ENCODE data around the gene SRCIN1.
A peak's percentile ranks its signal among the peaks of the same experiment; 100 is the strongest.

Gene SRCIN1

DNA sequence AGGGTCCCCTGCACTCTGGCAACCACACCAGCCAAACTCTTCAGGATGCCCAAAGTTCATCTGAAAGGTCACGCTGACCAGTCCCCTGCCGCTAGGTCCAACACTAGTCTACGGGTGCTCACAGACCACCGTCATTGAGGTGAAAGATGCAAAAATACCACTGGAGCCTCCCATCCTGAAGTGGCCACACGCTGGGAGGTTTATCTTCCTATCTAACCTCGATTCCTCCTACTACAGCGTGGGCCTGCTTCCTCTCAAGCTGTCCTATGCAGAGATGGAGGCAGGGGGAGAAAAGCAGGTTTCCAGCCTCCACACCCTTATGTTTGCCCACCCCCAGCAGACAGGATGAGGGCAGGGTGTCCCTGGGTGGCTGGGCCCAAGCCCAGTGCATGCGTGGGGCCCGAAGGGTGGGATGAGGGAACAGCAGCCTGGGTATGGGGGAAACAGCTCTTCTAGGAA lies 6.3 kb downstream of the SRCIN1 start:
- DNase-seq, result no peak

DNA sequence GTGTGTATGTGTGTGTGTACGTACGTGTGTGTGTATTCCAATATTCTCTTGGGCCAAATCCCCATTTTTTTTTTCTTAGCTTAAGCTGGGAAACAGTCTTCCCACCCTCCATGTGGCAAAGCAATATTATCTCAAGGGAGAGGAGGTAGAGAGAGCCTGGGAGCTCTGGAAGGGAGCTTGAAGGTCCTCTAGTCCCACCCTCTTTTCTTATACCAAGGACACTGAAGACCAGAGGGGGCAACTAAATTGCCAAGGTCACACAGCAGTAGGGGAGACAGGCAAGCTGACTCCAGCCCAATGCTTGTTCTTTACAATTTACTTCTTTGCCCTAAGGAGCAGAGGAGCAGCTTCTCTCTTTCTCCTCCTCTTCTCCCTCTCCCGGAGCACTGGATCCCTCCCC lies 6.8 kb downstream of the SRCIN1 start:
- no peak for DNase-seq

DNA sequence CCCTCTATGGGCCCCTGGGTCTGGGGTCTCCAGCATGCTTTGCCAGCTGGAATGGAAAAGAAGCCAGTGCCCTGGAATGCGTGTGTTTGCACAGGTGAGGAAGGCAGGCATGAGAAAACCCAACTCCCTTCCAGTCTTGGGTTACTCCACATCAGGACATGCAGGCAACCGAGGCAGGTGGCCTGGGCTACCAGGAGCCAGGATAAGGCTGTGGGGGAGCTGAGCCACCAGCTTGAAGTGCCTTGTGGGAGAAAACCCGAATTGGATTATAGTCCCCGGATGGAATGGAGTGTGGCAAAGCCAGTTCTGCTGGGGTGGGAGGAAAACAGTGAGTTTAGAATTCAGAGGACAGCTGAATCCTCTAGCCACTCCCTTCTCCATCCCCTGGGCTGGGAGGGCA lies 7.2 kb downstream of the SRCIN1 start:
- no peak for DNase-seq

DNA sequence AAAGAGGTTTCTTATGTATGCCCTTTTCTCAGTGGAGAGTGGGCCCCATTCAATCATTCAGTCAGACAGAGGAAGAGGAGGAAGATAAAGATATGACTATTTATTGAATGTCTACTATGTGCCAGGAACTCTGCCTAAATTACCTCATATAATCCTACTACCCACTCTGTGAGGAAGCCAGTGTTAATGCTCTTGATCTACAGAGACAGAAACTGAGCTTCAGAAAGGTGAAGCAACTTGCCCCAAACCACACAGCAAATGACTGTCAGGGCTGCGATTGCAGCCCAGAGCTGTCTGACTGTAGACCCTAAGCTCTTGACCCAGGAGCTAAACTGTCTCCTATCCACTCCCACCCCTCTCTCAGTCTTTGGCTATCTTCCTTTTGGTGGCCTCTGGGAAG lies 8.4 kb downstream of the SRCIN1 start:
- DNase-seq, result no peak

DNA sequence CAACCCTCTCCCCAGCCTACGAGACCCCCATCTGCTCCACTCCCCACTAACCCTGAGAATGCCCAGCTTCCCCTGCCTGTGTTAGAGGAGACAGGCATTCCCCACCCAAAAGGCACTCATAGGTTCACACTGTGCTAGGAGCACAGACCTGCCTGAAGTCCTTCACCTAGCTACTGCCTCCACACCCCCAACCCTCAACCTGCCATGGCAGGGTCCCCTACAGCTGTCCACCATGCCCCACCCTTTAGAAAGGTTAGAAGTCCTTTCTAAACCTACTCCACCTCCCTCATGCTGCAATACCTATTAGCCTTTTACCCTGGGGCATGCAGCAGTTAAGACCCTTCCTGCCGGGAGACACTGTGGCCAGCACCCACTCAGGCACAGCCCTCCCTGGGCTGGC lies 9.1 kb downstream of the SRCIN1 start:
- no peak for DNase-seq

DNA sequence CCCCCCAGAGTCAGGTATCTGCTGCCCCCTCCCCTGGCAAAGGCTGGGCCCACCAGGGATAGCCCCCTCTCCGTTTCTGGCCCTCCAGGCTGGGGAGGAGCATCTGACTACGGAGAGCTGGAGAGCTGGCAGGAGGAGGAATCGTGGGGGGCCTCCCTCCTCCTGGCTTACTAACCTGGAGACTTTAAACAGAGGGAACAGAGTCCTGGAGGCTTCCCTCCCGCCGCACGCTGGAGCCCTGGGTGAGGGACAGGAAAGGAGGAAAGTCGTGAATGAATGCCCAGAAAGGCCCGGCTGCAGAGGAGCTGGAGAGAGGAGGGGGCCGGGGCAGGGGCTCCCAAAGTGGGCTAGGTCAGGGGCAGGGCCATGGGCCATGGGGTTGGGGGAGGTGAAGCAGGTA lies 9.9 kb downstream of the SRCIN1 start:
- no peak for DNase-seq

DNA sequence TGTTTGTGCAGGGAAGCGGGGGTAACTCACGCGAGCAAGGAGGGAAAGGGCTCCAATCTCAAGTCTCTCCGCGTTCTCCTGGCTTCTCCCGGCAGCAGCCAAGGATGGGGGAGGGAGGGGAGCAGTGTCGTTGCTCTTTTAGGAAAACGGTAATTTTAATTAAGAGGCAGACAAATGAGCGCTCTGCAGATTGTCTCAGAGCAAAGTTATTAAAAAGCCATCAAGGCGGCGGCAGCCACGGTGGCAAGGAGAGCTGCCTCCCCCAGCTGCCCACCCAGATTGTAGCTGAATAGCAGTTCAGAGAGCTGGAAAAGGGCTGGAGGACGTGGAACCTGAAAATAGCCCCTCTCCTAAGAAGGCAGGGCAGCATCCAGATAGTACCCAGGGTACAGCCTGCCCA lies 11.6 kb downstream of the SRCIN1 start:
- DNase-seq, result no peak

DNA sequence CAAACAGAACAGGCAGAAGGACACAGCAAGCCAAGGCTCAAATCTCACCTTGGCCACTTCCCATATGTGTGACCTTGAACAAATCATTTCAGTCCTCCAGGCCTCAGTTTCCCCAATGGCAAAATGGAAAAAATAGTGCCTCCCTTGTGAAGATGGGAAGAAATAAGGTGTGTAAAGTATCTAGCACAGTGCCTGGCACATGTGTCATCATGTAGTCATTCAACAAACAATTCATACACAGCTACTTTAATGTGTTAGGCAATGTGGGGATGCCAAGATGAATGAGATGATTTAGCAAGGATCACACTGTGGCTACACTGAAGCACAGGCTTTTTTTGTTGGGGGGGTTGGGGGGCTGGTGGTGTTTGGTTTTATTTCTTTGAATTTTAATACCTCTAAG lies 13.3 kb downstream of the SRCIN1 start:
- DNase-seq, result no peak

DNA sequence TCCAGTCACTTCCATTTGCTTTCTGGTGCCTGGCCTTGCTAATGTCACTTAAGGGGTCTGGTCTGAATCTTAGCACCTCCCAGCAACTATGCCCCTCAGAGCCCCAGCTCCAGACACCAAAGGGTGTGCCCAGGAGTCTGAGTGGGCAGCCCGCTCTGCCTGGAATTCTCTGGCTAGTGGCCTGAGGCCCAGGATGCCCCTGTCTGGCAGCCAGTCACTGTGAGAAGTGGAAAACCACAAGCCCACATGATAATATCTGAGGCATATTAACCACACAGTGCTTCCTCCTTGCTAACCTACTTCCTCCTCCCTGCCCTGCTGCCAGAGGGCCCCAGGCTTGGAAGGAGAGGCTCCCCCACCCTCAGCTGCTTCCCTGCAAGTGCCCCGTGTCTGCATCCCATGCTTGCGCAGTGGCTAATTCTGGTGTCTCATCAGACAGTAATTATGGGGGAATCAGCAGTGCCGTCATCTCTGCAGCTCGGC lies 14.0 kb downstream of the SRCIN1 start:
- DNase-seq, result no peak

DNA sequence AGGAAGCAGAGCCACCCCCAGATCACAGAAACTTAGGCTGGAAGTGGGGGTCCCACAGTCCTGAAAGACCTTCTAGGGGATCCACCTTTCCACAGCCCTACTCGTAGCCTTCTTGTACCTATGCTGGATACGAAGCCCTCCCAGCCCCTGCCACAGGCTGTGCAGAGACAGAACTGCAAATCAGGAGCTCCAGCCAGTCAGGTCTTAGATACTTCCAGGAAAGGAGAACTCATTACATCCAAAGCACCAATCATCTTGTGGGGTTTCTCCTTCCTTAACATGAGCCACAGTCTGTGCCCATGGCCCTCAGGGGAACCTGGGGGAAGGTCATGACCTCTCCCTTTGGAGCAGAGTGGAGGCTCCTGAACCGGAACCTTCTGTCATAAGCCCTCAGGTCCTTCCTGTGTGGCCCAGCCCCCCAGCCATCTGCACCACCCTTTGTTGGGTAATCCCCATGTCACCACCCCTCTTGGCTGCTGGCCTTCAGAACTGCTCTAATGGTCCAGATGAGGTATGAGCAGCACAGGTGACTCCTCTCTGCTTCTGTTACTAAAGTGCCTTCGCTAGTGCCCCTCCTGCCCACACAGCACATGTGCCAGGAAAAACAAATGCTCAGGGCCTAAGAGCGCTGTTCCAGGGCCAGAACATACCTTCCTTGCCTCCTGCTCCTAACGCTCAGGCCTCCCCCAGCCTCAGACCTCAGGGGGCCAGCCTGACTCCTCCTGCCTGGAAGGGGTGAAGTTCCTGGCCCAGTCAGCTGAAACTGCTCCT lies 14.6 kb downstream of the SRCIN1 start:
- no peak for DNase-seq

DNA sequence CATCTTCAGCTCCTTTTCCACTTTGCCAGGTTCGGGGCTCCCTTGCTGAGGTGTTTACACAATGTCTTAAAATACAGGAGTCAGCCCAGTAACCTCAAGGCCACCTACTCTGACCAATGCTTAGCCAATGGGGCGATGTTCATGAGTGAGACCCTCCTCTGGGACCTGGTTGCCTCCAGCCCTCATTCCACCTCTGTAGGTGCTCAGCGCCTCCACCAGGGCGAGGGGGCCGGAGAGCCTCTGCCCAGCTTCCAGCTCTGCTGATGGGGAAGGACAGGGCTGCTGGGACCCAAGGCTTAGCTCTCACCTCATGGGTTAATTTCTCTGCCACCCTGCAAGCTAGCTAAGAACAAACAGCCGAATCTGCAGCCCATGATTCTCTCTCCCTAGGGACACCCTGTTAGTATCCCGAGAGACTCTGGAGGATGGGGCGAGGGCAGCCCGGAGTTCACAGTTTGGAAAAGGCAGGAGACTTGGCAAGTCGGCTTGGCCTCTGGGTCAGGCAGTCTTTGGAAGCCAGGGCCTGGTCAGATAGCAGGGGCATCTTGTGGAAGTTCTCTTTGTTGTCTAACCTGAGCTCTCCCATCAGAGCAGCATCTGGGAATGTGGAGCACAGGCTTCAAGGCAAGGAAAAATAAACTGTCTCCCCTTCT lies 16.2 kb downstream of the SRCIN1 start:
- no peak for DNase-seq

DNA sequence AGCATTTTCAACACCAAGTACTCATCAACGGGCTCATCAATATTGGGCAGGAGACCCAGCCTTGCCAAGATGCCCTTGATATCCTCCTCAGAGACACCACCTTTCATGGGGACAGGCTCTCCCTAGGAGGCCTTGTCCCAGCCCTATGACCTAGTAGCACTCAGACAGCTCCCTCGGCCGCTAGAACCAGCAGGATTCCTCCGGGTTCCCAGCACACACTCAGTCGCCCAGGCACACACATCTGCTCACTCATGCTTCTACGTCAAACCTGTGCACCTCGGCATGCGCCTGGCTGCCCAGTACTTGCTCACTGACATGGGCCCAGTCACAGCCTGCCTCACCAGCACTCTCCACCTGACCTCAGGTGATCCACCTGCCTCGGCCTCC lies 17.0 kb downstream of the SRCIN1 start:
- no peak for DNase-seq

DNA sequence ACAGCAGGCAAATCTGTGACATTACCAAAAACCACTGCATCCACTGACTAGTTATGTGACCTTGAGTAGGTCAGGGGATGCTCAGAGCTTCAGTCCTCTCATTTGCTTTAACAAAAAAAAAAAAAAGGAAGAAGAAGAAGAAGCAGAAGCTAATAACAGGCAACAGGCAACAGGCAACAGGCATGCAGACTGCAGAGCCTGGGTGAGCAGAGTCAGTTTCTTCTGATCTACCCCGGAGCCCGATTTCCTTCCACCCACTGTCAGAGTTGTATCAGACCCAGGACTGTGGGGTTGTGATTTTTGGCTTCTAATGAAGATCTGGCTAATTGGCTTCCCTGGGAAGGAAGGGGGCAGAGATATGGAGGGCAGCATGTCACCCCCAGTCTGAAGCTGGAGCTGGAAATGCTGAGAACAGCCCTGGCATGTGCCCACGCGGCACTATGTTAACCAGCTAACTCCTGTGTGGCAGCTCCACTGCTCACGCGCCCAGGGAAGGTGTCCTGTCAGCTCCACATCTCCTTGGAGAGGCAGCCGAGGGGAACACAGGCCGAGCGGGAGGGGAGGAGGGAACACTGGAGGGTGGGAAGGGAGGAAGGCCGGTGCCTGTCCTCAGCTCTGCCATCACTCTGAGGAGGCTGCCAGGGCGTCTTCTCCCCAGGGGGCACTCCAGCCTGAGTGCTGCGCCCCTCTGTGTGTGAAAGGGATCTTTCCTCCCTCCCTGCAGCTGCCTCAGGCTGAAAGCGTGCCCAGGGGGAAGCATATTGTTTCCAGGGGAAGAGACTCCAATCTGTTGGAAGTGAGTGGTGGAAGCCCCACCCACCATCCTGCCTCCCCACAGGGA lies 17.6 kb downstream of the SRCIN1 start:
- no peak for DNase-seq

DNA sequence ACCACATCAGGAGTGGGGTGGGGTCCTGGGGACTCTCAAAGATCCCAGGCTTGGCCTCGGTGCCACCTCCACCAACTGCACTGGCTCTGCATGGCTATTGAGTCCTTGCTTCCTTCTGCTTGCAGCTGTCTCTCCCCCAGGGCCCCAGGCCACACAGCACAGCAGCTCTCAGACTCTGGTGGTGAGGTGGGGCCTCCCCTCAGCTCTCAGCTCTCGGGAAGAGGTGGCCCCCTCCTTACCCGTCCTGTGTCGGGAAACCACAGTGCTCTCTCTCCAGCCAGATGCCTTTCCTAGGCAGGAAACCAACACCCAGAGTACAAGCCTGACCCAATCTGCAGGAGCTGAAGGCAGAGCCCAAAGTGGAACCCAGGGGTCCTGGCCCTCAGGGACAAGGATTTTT lies 18.5 kb downstream of the SRCIN1 start:
- DNase-seq, result no peak

DNA sequence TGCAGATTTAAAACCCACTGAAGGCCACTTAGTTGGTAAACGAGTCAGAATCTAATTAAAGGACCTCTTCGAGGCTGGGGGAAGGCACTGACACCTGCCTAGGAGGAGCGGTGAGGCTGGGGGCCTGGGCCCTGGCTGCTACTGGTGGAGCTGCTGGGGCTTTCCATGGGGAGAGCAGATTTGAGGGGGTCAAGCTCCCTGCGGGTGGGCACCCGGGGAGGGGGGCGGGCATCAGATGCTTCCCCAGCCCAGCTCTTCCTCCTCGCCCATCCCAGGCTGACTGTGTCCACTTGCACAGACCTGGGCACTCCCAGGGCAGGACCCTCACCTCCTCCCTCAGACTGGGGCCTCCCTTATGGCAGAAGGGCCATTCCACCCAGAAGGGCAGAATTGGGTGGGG lies 19.0 kb downstream of the SRCIN1 start:
- no peak for DNase-seq

DNA sequence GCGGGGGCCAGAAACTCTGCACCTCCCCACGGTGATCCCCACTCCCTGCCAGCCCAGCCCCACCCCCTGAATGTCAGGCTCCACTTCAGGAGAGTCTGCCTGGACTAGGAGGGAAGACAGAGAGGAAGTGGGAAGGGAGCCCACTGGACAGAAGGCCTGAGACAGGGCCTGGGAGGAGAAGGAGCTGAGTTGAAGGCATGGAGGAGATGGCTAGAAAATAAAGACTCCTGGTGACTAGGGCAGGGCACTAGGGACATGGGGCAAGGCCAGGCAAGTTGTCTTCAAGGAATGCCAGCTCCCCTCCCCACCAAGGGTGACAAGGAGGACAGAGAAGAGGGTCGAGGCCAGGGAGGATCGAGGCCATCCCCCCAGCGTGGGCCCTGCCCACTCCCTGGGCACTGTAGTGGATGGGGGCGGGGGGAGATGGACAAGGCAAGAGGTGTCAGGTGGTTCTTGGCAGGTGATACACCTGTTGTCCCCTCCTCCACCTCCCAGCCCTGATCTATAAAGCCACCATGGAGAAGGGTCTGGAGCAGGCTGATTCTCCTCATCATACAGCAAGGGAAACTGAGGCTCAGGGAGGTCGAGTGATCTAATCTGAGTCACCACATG lies 19.7 kb downstream of the SRCIN1 start:
- no peak for DNase-seq

DNA sequence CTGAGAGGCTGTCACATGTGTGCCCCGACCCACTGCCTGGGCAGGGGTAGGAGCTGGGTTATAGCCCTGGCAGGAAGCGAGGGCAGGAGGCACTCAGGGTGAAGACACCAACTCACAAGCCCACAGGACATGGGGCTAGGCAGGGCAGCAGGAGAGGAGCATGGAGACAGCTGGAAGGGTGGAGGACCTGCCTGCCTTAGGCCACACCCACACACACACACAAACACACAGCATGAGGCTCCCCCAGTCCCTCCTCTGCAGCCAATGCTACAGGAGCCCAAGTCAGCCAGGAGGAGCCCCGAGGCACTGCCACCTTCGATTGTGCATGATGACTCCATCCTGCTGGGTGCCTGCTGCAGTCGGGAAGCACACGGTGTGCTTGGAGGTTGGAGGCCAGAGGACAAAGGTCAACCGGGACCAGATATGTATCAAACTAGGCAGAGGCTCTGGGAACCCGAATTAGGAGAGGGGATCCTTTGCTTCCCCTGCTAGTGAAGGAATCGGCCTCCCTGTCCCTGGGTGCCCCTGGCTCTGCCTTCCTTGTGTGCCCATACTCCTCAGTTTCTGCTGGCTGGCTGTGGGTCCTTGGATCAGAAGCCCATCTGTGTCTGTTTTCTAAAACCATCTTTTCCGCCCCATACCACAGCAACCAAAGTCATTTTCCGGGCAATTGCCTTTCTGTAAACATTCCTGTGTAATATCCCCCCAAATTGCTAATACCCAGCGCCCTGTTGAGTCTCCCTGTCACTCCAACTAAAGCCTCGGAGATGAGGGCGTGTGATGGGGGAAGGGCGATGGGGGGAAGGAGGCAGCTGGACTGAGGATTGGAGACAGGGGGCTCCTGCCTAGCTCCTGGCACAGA lies 20.5 kb downstream of the SRCIN1 start:
- DNase-seq, result no peak

DNA sequence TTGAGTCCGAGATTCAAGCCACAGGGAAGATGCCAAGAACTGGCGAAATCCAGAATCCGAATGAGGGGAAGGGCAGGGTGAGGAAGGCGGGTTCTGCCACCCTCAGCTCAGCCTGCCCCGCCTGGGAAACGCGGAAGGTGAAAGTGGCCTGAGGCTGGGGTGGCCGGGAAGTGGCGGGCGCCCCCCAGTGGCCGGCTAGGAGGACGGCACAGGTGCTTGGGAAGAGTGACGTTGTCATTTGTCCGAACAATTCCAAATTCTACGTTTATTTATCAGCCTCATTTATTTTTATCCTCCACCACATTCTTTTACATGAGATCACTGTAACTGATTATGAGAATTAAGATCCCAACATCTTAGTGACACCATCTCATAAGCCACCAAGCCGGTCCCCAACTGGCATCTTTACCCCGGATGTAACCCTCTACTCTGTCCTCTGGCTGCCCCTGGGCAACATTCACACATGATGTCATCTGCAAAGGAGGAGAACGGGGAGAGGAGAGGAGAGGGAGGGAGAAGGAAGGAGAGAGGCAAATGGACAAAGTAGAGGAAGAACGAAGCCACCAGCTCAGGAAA lies 21.3 kb downstream of the SRCIN1 start:
- peak; percentile 58 for DNase-seq

DNA sequence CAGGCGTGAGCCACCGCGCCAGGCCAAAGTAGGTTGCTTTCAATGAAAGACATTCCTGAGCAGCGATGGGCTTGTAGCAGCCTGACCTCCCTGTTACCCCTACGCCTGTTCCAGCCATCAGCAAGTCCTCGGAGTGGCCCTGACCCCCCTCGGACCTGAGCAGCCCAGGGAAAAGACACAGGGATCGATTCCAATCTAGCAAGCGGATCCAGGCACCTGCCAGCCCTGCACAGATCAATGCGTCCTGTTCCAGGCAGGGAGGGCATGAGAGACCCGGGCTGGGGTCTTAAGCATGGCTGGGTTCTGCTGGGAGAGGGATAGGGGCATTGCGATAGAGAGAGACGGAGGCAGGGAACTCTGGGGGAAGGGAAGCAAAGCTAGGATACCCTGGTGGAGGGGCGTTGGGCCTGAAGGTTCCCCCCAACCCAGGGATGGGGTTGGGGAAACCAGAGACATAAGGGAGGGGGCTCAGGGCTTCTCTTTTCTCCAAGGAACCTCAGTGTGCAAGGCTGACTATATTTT lies 21.9 kb downstream of the SRCIN1 start:
- DNase-seq, result no peak

DNA sequence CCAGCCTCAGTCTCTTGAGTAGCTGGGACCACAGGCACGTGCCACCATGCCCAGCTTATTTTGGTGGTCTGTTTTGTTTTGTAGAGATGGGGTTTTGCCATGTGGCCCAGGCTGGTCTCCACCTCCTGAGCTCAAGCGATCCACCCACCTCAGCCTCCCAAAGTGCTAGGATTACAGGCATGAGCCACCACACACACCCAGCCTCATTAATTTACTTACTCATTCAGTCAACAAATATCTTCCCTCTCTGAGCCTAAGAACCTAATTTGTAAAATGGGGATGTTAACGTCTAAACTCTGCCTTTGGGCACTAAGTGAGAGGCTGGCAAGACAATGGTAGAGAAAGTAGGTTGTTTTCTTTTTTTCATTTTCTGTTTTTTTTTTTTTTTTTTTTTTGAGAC lies 22.6 kb downstream of the SRCIN1 start:
- DNase-seq, result no peak

DNA sequence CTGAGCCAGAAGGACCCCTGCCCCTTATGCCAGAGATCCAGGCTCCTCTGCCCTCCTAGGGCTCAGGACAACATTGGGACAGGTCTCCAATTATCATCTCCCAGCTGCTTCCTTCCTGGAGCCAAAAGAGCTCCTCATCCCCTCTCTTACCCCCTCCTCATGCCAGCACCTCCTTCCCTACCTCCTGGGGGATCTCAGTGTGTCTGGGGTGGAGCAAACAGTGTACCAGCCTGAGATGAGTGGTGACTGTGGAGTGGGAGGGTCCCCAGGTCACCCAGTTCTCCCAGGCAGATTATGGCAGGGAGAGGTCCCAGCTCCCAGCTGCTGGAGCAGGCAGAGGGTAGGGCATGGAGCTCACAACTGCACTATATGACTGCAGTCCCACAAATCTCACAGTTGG lies 23.7 kb downstream of the SRCIN1 start:
- DNase-seq, result no peak

DNA sequence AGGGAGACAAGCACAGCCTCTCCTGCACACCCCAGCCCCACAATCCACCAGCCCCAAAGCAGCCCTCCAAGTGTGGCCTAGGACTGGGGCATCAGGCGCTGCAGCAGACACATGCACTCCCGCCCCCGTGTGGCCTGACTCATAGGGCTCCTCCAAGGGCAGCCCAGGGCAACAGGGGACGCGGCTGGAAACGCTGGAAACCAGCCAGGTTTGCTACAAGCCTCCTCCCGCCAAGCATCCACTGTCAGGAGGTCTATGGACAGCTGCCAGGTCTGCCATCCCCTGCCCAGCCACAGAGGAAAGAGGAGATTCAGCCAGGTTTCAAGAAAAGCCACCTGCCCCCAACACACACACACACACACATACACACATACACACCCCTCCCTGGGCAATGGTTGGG lies 25.8 kb downstream of the SRCIN1 start:
- peak; percentile 41 for DNase-seq

Measured in midbrain (tissue), 1 donor.